Ramos (cell line): Measurements from ENCODE around the gene ACKR2.
"Not testable (repeated sequence)": the region's sequence is repeated elsewhere in the genome, so short reads cannot be mapped to it uniquely, and the experiment has no call there.

ENCODE experiments used
- in situ Hi-C: fragments of 300-500 bp; cut with MboI; formaldehyde crosslinking; loops from one replicate; pipeline ENCODE4 v1.14.3; 2022; ENCODE audit warnings: low sequenced_read_pairs; ENCODE audit not compliant: unreplicated experiment

ACKR2 gene

GRCh38 chr3:42880601-42881451 lies 71.6 kb downstream of the ACKR2 start:
- in situ Hi-C loops: no loop called here

GRCh38 chr3:42883251-42883930 lies 74.1 kb downstream of the ACKR2 start:
- in situ Hi-C loops: not testable (repeated sequence)

GRCh38 chr3:42884324-42884723 lies 75.1 kb downstream of the ACKR2 start:
- in situ Hi-C loops: no loop called here

- in situ Hi-C loops: loop anchor here (5.0 kb wide), 1 partner anchor 104 kb away; no protein-coding TSS in a partner anchor
Observed at GRCh38 chr3:42886294-42886822, 77.1 kb downstream of the ACKR2 start.

- in situ Hi-C loops: loop anchor here (5.0 kb wide), 1 partner anchor 105 kb away; no protein-coding TSS in a partner anchor
Observed at GRCh38 chr3:42887084-42887483, 77.8 kb downstream of the ACKR2 start.

- in situ Hi-C loops: no loop called here
Observed at GRCh38 chr3:42891042-42891441, 81.8 kb downstream of the ACKR2 start.

GRCh38 chr3:42892169-42892568 lies 82.9 kb downstream of the ACKR2 start:
- in situ Hi-C loops: no loop called here

- in situ Hi-C loops: no loop called here
Observed at GRCh38 chr3:42892807-42893206, 83.6 kb downstream of the ACKR2 start.

- in situ Hi-C loops: no loop called here
Observed at GRCh38 chr3:42894698-42895579, 85.7 kb downstream of the ACKR2 start.

- in situ Hi-C loops: no loop called here
Observed at GRCh38 chr3:42895580-42895868, 86.3 kb downstream of the ACKR2 start.

GRCh38 chr3:42898896-42899675 lies 89.8 kb downstream of the ACKR2 start:
- in situ Hi-C loops: no loop called here

GRCh38 chr3:42900226-42901072 lies 91.2 kb downstream of the ACKR2 start:
- in situ Hi-C loops: no loop called here

- in situ Hi-C loops: no loop called here
Observed at GRCh38 chr3:42901073-42901415, 91.8 kb downstream of the ACKR2 start.

- in situ Hi-C loops: no loop called here
Observed at GRCh38 chr3:42902257-42902656, 93.0 kb downstream of the ACKR2 start.

- in situ Hi-C loops: no loop called here
Observed at GRCh38 chr3:42904076-42904475, 94.8 kb downstream of the ACKR2 start.

GRCh38 chr3:42905740-42906069 lies 96.5 kb downstream of the ACKR2 start:
- in situ Hi-C loops: no loop called here

GRCh38 chr3:42906070-42906847 lies 97.0 kb downstream of the ACKR2 start, which contains the start of gene ZNF662:
Gene ZNF662 (plus strand): TSS chr3:42906142. CDS start chr3:42908115, 1,973 bp downstream.
- in situ Hi-C loops: no loop called here

GRCh38 chr3:42906848-42907183 lies 97.6 kb downstream of the ACKR2 start:
- in situ Hi-C loops: no loop called here
